GM21423 (cell line): ENCODE data around the gene SEMA7A.
A peak's percentile ranks its signal among the peaks of the same experiment; 100 is the strongest.
"Not testable (repeated sequence)": the region's sequence is repeated elsewhere in the genome, so short reads cannot be mapped to it uniquely, and the experiment has no call there.

Source experiments
- ATAC-seq: cut with Tn5 transposase; IDR thresholded peaks from one replicate; pipeline ENCODE4 v1.9.1; 2021; ENCODE audit warnings: mild to moderate bottlenecking, moderate library complexity; ENCODE audit not compliant: unreplicated experiment

Gene SEMA7A

DNA sequence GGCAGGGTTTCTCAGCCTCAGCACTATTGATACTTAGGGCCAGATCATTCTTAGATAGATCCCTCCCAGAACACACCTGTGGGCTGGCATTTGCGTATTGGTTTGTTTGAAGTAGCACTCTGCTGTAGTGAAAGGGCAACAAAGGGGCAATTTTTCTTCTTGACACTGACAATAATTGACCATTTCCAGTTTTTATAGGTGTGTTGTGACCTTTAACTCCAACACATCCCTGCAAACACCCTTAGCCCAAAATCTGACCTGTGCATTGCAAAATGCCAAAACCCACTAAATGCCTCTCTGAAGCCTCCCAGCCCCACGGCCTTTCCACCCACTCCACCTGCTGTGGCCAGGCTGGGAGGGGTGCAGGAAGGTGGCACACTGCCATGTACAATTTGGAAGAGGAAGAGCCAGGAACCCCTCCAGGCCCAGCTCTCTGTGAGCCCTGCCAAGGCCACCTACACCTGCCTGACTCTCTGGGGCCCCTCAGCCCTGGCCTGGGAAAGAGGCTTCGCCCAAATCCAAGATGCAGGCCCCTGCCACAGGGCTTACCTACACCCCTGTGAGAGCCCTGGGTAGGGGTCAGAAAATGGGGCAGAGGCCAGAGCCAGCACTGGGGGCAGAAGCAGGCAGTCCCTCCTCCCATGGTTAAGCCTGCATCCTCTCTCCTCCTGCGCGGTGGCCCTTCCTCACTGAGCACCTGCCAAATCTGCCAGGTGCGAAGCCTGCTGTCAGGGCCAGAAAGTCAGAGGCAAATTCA is 56.8 kb downstream of the SEMA7A start:
- ATAC-seq = no peak

DNA sequence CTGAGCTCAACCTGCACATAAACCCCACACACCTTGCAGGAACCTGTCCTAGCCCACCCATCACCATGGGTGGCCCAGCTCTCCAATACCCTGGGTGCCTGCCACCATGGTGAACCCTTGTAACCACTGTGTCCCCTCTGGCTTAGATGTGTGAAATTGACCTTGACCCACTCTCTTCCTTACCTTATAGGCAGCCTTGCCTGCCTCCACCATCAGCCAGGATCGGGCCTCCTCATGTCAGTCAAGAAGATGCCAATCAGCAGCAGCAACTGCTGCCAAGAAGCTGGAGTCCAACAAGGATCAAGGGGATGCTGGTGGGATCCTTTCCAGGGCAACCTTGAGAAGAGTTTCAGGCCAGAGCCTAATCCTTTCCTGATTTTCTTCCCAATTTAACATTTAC is 57.5 kb downstream of the SEMA7A start:
- no peak for ATAC-seq

DNA sequence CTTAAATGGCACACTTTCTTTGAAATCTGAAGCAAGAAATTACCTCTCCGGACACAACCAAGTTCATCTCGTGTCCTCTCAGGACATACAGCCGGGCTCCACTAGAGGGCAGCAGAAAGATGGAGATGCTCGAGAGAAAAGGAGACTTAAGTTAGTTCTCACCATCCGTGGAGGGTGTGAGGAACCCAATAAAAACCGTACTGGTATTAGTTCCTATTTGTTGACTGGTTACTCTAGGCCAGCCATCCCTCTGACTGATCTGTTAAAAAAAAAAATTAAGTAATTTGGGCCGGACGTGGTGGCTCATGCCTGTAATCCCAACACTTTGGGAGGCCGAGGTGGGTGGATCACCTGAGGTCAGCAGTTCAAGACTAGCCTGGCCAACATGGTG is 58.5 kb downstream of the SEMA7A start:
- no peak for ATAC-seq

DNA sequence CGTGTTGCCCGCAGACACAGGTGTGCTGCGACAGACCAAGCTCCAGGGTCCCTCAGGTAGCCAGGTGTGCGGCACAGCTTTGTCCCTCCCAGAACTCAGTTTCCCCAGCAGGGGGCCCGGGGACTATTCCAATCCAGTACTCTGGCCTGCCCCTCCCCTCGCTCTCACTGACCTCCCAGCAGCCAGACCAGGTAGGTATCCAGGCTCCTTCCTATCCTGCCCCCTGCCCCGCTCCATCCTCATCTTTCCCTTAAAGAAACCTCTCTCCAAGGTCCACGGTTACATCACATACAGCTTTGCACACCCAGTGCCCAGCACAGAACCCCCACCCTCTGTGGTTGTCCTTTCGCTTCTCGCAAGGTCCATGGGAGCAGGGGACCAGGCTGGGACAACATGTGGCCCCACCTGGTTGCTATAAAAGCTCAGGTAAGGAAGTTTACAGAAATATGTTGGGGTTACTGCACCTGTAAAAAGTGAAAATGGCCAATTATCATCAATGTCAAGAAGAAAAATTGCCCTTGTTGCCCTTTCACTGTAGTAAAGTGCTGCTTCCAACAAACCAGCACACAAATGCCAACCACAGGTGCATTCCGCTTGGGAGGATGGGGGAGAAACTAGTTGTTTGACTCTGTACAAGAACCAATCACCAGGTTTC is 59.0 kb downstream of the SEMA7A start:
- ATAC-seq = no peak

DNA sequence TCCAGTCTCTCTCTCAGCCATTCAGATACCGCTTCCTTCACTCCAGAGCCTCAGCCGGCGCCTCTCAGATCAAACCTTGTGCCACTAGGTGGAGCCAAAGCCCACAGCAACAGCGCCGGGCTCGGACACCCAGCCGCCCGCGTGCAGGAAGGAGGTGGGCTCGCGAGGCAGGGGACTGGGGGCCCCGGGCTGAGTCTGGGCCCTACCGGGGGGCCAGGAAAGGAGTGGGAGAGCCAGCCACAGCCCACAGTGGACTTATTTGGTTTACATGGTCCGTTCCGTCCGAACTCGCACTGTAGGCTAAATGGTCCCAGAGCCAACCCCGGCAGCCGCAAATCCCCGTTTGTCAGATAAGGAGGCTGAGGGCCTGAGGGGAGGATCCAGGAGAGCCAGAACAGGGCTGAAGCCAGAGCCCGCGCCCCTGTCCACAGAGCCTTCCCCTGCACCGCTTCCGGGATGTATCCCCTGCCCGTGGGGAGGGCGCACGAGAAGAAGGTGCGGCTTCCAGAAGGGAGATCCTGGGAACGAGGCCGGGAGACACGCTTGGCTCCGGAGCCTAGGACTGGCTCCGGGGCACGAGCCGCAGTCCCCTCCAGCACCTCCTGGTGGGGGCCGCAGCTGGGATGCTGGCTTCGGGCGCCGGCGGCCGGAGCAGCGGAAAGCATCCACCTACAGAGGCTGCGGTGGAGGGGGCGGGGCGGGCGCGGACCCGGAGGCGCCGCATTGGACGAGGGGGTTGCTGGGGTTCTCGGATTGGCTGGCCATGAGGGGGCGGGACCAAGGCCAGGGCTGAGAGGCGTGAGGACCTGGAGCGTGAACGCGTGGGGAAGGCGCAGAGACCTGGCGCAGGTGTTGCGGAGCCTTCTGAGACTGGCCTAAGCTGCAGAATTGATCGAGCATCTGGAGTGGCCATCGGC is 59.8 kb downstream of the SEMA7A start:
- peak; percentile 73 for ATAC-seq

DNA sequence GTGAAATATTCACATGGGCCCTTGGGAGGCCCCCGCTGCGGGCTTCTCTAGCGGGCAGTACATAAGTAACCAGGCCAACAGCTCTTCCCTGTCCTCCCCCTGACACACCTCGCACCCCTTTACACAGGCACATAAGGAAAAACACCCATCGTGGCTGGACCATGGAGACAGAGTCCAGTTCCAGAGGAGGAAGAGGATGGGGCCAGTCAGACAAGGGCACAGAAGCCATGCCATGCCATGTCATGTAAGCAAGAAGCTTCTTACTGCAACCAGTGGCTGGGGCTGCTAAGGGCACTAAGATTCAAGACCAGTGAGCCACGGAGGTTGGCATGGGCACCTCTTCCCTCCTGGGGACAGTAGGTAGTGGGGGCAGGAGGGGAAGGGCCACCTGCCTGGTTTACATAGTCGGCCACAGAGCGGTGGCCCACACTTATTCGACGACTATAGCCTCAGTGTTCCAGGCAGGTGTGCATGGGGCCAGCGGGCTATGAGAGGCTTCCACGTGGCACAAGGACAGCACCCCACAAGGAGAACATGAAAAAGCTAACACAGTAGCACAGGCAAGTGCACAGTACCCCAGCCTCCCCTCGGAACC is 60.6 kb downstream of the SEMA7A start:
- ATAC-seq = no peak

DNA sequence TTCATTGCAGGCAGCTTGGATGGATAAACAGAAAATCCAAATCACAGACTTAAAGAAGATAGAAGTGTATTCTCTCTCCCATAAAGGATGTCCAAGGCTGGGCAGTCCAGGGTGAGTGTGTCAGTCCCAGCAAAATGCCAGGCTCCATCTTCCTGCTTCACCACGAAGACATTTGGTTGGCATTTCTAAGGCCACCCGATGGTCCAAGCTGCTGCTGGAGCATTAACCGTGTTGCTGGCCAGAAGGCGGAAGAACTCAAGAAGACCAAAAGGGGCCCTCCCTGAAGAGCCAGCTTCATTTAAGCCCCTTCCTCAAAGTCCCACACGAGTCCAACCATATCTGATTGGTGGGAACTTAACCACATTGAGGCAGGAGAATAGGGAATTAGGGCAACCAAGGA is 63.3 kb downstream of the SEMA7A start:
- no peak for ATAC-seq

DNA sequence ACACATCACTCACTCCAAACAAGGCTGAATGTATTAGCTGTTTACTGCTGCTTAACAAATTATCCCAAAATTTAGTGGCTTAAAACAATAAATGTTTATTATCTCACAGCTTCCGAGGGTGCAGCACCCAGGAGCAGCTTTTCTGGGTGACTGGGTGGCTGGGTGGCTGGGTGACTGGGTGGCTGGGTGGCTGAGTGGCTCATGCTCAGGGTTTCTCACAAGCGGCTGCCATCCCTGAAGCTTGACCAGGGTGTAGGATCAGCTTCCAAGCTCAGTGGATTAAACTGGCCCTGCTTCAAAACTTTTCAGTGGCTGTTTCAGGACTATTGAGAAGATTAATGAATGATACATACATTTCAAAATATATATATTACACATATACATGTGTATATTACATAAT is 64.0 kb downstream of the SEMA7A start:
- ATAC-seq = no peak

DNA sequence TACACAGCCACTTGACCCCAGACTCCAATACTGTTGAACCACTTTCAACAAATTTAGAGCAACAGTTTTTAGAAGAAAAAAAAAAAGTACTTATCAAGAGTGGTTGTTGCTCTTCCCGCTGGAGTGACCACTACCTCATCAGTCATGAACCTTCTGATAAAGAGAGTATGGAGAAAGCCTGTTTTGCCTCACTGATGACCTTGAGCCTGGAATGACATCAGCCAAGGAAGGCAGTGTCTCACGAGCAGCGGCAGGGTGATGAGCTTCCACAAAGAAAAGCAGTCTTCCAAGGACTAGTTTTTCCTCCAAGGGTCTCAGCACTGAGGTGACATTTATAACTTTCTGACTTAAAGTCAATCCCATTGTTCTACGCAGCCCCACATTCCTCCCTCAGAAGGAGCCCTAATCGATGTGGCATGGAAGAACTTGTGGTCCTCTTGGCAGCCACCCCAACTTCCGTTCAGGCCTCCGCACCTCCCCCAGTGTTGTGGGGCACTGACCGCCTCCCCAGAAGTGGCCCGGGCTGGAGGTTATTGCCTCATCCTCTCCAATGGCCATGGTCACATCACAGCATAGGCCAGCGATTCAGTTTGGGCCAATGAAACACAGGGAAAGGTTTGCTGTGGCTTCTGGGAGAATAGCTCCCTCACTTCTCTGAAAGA is 64.5 kb downstream of the SEMA7A start:
- ATAC-seq = no peak

DNA sequence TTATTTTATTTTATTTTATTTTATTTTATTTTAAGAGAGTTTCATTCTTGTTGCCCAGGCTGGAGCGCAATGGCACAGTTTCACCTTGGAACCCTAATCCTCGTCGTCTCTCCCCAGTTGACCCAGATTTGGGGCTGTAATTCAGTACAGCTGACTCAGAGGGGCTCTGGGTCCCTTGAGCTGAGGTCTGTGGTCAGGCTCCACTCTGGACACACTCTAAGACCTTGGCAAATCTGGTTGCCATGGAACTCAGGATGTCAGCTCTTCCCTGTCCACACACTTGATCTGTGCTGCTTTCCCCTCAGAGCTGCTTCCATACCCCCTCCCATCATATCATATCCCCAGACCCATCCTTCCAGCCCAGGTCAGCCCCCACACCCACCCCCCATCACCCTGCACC is 65.6 kb downstream of the SEMA7A start:
- no peak for ATAC-seq

DNA sequence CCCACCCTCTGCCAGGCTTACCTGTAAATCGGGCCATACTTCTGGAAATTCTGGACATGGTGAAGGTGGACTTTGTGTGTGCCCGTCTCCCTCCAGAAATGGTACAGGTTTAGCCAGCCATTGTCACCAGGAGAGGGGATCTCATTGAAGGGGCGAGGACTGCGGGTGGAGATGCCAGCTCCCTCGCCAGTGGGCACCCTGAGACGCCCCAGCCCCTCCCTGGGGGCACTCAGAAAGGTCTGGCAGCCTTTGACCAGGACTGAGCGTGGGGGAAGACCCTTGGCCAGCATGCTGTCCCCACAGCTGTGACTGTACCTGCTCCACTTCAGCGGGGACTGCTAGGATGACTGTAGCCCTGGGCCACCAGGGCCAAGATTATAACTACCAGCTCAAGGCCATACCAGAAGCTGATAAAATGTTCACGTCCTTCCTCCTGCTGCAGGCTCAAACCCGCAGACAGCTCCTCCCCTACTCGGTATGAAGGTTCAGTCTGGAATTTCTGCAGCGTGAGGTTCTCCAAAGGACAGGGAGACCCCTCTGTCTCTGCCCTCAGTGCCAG is 66.4 kb downstream of the SEMA7A start, which contains the start of gene CYP11A1:
TSS of gene CYP11A1 (minus strand) at position 351 of the 559 bp plus-strand sequence. CDS start at position 290, 61 bp downstream.
- no peak for ATAC-seq

DNA sequence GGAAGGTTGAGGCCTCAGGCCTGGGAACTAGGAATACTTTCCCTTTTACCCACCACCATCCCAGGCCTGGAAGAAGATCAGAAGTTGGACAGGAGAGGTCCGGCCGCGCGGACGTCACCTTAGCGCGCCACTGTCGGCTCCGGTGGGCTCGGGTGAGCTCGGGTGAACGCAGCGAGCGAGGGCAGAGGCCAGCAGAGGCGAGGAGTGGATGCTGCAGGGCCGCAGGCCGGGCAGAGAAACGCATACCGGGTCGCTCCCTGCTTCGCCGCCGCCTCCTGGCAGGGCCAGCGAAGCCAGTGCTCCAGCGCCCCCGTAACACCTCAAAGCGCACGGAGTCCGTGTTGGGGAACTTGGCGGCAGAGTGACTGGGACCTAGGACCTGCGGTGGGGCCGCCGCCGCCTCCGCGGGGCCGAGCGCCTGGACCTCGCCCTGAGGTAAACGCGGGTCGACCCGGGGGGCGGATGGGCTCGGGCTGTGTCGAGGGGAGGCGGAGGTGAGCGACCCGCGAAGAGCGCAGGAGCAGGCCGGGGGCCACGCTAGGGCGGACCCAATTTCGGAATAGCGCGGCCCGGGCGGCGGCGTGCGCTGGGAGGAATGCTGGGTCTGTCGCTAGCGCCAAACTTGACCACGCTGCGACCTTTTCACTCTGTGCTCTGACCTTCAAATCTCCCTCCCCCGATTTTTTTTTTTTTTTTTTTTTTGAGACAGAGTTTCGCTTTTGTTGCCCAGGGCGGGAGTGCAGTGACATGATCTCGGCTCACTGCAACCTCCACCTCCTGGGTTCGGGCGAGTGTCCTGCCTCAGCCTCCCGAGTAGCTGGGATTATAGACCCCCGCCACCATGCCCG is 67.9 kb downstream of the SEMA7A start:
- no peak for ATAC-seq

DNA sequence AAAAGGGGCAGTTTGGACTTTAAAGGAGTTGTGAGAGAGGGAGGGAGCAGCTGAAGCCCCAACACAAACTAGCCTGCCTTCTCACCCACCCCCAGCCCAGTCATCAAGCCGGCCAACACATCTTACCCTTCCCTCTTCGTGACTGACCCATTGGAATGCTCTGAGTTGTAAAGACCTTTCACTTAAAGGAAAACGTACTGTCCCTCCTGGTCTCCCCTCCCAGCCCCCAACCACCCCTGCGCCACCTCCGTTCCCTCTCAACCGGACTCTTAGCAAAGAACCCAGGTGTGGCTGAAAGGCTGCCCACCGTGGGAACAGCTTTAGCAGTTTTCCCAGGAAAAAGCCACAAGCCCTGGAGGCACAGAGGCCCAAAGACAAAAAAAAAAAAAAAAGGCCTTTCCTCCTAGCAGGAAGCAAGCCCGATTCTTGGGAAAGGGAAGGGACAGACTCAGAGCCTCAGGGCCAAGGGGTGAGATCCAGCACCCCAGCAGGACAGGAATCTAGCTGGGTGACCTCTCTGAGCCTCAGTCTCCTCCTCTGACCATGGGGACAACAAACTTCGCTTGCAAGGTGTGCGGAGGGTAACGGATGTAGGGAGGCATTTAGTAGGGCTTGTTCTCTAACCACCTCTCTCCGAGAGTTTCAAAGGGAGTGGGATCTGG is 68.7 kb downstream of the SEMA7A start:
- no peak for ATAC-seq

DNA sequence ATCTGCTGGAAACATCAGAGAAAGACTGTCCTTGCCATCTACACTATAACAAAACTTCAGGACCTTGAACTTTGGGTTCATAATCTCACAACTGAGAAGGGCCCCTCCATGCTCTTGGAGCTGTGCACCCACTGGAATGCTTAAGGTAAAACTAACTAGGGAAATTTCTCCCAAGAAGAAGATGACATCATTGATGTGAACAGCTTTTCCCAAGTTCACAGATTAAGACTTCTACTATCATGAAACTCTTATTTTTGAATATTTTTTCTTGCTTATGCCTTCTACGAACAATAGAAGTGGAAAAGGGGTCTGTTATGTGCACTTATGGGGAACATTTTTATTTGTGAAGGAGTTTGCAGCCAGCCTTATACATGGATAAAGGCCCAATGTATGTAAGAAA is 71.3 kb downstream of the SEMA7A start:
- no peak for ATAC-seq

DNA sequence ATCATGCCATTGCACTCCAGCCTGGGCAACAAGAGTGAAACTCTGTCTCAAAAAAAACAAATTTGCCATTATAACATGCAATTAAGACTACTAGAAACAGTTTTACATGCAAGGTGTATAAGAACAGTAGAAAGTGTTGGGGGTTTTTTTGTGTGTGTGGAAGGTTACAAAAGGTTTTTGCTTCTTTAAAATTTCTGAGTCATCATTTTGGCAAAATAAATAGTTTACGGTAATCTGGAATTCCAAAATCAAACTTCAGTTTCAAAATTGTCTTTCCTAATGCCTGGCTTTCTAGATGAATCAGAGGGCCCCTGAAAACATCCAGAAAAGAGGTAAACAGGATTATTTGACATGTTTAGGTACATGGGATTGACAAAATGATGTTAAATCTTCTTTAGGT is 72.9 kb downstream of the SEMA7A start:
- not testable (repeated sequence) for ATAC-seq

DNA sequence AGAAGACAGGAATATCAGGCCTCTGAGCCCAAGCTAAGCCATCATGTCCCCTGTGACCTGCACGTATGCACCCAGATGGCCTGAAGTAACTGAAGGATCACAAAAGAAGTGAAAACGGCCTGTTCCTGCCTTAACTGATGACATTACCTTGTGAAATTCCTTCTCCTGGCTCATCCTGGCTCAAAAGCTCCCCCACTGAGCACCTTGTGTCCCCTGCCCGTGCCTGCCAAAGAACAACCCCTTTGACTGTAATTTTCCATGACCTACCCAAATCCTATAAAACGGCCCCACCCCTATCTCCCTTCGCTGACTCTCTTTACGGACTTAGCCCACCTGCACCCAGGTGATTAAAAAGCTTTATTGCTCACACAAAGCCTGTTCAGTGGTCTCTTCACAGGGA is 74.4 kb downstream of the SEMA7A start:
- not testable (repeated sequence) for ATAC-seq
